Panc1 (cell line): Measurements from ENCODE around the gene PCDHA6.
"Not testable (repeated sequence)": the region's sequence is repeated elsewhere in the genome, so short reads cannot be mapped to it uniquely, and the experiment has no call there.

Source experiments
- POLR2AphosphoS5 ChIP-seq: IDR thresholded peaks from 2 replicates; pipeline ENCODE4 v1.6.1; 2012; ENCODE audit warnings: mild to moderate bottlenecking, low read depth, low read length, moderate library complexity
- SIN3A ChIP-seq: IDR thresholded peaks from 2 replicates; pipeline ENCODE4 v1.6.1; 2012; ENCODE audit warnings: low read depth, mild to moderate bottlenecking, low read length, moderate library complexity, borderline replicate concordance; ENCODE audit not compliant: insufficient read depth
- TF ChIP-seq, protein P1 (sequence below), 2 experiments: IDR thresholded peaks; 2 replicates each; pipeline ENCODE4 v1.6.1; 2011 to 2012; ENCODE audit warnings: low read depth in 2 of 2, control low read depth in 1 of 2, low read length in 1 of 2, mild to moderate bottlenecking in 1 of 2, moderate library complexity in 1 of 2; ENCODE audit not compliant: insufficient read depth in 1 of 2
- TF ChIP-seq, protein P2 (sequence below): fragments of 450-650 bp; IDR thresholded peaks from 2 replicates; pipeline ENCODE4 v1.5.1; 2017; ENCODE audit warnings: mild to moderate bottlenecking

DNA sequence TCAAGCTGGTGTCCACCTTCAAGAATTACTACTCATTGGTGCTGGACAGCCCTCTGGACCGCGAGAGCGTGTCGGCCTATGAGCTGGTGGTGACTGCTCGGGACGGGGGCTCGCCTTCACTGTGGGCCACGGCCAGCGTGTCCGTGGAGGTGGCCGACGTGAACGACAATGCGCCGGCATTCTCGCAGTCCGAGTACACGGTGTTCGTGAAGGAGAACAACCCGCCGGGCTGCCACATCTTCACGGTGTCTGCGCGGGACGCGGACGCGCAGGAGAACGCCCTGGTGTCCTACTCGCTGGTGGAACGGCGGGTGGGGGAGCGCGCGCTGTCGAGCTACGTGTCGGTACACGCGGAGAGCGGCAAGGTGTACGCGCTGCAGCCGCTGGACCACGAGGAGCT, 25.4 kb upstream of the PCDHA6 start:
- TF ChIP-seq, protein P1, sequence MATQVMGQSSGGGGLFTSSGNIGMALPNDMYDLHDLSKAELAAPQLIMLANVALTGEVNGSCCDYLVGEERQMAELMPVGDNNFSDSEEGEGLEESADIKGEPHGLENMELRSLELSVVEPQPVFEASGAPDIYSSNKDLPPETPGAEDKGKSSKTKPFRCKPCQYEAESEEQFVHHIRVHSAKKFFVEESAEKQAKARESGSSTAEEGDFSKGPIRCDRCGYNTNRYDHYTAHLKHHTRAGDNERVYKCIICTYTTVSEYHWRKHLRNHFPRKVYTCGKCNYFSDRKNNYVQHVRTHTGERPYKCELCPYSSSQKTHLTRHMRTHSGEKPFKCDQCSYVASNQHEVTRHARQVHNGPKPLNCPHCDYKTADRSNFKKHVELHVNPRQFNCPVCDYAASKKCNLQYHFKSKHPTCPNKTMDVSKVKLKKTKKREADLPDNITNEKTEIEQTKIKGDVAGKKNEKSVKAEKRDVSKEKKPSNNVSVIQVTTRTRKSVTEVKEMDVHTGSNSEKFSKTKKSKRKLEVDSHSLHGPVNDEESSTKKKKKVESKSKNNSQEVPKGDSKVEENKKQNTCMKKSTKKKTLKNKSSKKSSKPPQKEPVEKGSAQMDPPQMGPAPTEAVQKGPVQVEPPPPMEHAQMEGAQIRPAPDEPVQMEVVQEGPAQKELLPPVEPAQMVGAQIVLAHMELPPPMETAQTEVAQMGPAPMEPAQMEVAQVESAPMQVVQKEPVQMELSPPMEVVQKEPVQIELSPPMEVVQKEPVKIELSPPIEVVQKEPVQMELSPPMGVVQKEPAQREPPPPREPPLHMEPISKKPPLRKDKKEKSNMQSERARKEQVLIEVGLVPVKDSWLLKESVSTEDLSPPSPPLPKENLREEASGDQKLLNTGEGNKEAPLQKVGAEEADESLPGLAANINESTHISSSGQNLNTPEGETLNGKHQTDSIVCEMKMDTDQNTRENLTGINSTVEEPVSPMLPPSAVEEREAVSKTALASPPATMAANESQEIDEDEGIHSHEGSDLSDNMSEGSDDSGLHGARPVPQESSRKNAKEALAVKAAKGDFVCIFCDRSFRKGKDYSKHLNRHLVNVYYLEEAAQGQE (IDR thresholded peaks at IDR 0.05; ENCODE audit: insufficient read depth in 1 of 2, low read depth in 2 of 2, low read length in 1 of 2): not testable (repeated sequence)
- TF ChIP-seq, protein P2, sequence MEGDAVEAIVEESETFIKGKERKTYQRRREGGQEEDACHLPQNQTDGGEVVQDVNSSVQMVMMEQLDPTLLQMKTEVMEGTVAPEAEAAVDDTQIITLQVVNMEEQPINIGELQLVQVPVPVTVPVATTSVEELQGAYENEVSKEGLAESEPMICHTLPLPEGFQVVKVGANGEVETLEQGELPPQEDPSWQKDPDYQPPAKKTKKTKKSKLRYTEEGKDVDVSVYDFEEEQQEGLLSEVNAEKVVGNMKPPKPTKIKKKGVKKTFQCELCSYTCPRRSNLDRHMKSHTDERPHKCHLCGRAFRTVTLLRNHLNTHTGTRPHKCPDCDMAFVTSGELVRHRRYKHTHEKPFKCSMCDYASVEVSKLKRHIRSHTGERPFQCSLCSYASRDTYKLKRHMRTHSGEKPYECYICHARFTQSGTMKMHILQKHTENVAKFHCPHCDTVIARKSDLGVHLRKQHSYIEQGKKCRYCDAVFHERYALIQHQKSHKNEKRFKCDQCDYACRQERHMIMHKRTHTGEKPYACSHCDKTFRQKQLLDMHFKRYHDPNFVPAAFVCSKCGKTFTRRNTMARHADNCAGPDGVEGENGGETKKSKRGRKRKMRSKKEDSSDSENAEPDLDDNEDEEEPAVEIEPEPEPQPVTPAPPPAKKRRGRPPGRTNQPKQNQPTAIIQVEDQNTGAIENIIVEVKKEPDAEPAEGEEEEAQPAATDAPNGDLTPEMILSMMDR: not testable (repeated sequence)
- not testable (repeated sequence) for TF ChIP-seq POLR2AphosphoS5, SIN3A
